Nephron (organoid): ENCODE results near the gene ZNF544.

Experiments
- H3K27ac Mint-ChIP-seq, 3 experiments: 2 replicates each; pipeline ENCODE4 v1.8.0; 2020; ENCODE audit warnings: mixed read lengths in 3 of 3, mild to moderate bottlenecking in 2 of 3, moderate library complexity in 1 of 3
- H3K27me3 Mint-ChIP-seq: 2 replicates; pipeline ENCODE4 v1.8.0; 2021; ENCODE audit warnings: low read depth, mild to moderate bottlenecking, moderate library complexity, mixed read lengths
- H3K36me3 Mint-ChIP-seq: 2 replicates; pipeline ENCODE4 v1.8.0; 2020; ENCODE audit warnings: low read depth, mixed read lengths
- H3K4me1 Mint-ChIP-seq: 2 replicates; pipeline ENCODE4 v1.8.0; 2020; ENCODE audit warnings: mixed read lengths
- H3K4me3 Mint-ChIP-seq, 3 experiments: 2 replicates each; pipeline ENCODE4 v1.8.0; 2020; ENCODE audit warnings: mild to moderate bottlenecking in 3 of 3, mixed read lengths in 3 of 3, moderate library complexity in 2 of 3
- H3K9me3 Mint-ChIP-seq: 2 replicates; pipeline ENCODE4 v1.8.0; 2020; ENCODE audit warnings: mixed read lengths
- CTCF ChIP-seq, 3 experiments: fragments of 200-600 bp; sonication (generic); IDR thresholded peaks; one replicate each; pipeline ENCODE4 v1.5.0; 2021; ENCODE audit warnings: antibody characterized with exemption in 3 of 3; ENCODE audit not compliant: unreplicated experiment in 3 of 3

Gene ZNF544

DNA sequence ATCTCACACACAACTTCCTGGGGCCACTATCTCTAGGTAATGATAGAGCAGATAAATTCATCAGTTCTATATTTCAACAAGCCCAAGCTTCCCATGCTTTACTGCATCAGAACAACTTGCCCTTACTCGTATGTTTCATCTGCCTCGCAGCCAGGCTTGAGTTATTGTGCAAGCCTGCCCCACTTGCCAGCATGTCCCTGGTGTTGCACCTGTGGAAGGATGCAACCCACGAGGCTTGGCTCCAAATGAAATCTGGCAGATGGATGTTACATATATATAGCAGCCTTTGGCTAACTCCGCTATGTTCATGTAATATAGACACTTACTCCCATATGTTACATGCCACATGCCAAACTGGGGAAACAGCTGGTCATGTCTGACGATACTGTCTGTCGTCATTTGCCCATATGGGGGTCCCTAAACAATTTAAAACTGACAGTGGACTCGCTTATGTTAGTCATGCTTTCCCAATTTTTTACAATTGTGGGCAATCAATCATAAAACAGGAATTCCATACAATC is 82.7 kb downstream of the ZNF544 start:
- TF ChIP-seq CTCF (IDR thresholded peaks at IDR 0.05; ENCODE audit: unreplicated experiment in 3 of 3): no peak
- Mint-ChIP-seq H3K4me3 (no peak overlapping the region), H3K36me3 (peaks cover 93% of the 10 kb centered on the region), H3K27me3 (no peaks in the 10 kb centered on the region), H3K9me3 (peaks cover 3% of the 10 kb centered on the region), H3K27ac (no peak overlapping the region), H3K4me1 (peaks cover 6% of the 10 kb centered on the region)
